CD4-positive, alpha-beta T cell treated with Interleukin-10 for 1 hour (primary cell): ENCODE results near the gene SLC2A2.
"Not testable (repeated sequence)": the region's sequence is repeated elsewhere in the genome, so short reads cannot be mapped to it uniquely, and the experiment has no call there.

Experiments used
- DNase-seq: peaks from one replicate; pipeline ENCODE4 v3.0.0-alpha.2; 2020

Gene SLC2A2

DNA sequence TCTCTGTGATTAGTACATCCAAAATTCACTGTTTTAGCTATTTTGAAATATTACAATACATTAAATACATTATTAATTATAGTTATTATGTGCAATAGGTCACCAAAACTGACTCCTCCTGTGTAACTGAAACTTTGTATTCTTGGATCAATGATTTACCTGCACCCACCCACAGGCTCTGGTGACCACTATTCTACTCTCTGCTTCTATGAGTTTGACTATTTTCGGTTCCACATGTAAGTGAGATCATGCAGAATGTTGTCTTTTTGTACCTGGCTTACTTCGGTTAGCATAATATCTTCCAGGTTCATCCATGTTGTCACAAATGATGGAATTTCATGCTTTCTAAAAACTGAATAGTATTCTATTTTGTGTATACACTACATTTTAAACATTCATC, 43.8 kb downstream of the SLC2A2 start:
- no peak for DNase-seq

DNA sequence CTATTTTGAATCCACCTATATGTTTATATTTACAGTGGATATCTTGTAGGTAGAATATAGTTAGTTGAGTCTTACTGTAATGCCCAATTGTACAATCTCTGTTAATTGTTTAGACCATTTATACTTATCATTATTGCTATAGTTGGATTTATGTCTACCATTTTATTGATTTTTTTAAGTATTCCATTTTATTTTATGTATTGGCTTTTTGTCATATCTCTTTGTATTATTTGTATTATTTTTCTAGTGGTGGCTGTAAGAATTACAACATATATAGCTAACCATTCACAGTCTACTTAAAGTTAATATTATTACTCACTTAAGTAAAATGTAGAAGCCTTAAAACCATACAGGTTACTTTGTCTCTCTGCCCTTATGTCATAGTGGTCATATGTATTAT, 46.1 kb downstream of the SLC2A2 start:
- no peak for DNase-seq

DNA sequence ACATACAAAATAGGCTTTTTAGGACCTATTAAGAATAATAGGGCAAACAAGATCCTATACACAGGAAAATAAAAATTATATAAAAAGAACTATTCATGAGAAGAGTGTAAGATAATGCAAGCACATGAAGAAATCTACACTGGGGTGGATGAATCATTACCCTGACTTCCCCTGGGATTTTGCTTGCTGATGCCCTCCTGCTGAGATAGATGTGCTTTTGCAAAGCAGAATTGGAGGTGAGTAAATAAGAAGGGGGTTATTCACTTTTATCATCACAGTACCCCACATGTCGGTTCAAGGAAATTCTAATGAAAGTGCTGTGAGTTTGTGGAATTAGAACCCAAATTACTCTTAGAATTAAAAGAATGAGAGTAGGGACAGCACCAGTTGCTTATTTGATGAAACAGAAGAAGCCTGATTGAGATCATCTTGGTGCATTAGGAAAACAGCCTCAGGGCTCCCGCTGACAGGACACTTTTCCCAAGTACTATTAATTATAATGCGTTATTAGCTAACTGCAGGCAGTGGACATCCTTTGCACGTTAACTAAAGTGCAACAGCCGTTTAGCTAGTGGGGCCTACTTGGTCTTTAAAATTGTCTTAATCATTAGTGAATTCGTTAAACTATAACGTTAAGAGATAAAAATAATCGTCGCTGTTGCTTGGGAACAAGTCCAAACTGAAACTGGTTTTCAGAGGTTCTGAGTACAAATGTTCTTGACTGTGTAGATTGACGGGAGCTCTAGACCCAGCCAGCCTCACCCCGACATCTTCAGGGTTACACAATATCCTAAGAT, 48.4 kb downstream of the SLC2A2 start:
- DNase-seq: no peak

DNA sequence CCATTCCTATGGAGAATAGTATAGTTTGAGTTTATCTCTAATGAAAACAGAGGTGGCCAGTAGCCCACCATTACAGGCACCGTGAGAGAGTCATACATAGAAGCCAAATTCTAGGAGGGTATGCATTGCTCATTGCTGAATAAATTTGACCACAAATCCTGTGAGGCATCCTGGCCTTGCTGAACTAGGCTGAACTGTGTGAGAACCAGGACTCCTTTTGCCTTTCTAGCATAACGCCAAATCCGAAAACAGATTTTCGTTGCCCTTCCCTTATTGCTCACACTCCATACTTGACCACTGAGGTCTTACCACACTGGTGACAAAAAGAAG, 50.4 kb downstream of the SLC2A2 start:
- DNase-seq: no peak

DNA sequence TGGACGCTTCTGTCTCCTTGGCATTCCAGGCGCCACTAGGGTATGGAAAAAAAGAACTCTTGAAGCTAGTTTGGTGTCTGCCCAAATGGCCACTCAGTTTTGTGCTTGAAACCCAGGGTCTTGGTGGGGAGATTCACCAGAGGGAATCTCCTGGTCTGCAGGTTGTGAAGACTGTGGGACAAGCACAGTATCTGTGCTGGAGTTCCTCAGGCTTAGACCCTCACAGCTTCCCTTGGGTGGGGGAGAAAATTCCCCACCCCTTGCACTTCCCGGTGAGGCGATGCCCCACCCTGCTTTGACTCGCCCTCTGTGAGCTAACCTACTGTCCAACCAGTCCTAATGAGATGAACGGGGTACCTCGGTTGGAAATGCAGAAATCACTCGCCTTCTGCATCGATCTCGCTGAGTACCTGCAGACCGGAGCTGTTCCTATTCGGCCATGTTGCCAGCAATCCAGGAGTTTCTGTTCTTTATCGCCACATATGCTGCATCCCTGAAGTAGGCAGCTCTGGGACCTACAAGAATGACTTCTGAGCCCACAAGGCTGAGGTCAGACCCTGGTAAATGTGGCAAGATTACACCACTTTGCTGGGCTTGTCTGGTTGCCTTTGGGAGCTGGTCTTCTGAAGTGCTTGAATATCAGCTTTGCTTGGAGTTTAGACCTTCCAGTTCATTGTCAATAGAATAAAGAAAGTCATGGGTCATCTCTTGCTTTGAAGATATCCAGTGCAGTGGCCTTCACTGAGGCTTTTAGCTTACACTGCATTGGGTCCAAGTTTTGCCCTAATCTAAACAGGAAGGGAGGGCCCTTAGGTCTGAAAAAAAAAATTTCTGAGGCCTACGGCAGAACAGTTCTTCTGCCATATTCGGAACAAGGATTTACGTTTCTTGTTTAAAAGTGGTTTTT, 51.0 kb downstream of the SLC2A2 start:
- no peak for DNase-seq

DNA sequence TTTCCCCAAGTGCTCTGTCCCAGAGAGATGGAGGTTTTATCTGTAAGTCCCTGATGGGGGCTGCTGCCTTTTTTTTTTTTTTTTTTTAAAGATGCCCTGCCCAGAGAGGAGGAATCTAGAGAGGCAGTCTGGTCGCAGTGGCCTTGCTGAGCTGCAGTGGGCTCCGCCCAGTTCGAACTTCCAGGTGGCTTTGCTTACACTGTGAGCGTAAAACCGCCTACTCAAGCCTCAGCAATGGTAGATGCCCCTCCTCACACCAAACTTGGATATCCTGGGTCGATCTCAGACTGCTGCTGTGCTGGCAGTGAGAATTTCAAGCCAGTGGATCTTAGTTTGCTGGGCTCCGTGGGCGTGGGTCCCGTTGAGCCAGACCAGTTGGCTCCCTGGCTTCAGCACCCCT, 51.6 kb downstream of the SLC2A2 start:
- DNase-seq: no peak

DNA sequence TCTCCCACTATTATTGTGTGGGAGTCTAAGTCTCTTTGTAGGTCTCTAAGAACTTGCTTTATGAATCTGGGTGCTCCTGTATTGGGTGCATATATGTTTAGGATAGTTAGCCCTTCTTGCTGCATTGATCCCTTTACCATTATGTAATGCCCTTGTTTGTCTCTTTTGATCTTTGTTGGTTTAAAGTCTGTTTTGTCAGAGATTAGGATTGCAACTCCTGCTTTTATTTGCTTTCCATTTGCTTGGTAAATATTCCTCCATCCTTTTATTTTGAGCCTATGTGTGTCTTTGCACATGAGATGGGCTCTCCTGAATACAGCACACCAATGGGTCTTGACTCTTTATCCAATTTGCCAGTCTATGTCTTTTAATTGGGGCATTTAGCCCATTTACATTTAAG, 53.6 kb downstream of the SLC2A2 start:
- DNase-seq: not testable (repeated sequence)

DNA sequence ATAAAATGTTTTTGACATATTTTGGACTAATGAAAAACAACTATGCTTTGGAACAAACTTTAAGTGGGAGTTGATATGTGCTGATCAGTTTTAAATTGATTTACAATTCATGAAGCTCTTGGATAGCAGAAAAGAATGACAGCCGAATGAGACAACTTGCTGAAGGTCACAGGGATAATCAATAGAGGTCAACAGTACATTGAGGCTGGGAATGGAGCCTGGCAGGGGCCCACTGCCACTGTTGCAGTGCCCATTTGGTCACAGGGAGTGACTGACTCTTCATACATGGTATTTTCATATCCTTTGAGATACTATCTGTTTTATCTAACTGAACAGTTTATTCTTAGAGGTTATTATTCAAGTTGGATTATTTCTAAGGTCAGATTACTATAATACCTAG, 59.4 kb downstream of the SLC2A2 start:
- no peak for DNase-seq

DNA sequence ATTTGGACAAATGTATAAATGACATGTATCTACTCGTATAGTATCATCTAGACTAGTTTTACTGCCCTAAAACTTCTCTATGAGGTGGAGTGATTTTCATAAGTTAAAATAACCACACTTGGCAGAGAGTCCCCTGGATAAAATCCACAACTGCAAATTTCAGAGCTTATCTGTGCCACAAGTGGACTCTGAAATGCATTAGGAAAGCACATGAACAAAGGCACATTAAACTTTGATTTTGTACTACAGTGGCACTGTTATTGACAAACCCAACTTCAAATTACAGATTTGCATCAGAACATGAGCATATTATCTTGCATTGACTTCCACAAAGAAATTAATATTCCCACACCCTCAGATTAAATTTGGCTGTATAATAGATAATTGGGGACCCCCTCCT, 60.0 kb downstream of the SLC2A2 start:
- DNase-seq: no peak

DNA sequence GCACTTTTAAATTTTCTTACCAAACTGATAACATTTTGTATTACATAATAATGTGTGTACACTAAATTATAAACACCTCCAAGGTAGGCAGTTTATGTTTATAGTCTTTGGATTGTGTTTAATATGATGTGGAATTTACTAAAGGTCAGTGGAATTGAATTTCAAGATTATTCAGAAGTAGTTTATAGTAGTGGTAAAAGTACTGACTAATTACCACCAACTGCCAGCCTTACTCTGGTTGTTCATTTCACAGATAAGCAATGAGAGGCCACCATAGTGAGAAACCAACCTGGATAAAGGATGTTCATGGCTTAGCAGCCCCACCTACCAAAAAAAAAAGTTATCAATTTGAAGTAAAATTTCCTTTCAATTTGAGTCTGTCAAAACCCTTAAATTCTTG, 64.1 kb downstream of the SLC2A2 start:
- no peak for DNase-seq

DNA sequence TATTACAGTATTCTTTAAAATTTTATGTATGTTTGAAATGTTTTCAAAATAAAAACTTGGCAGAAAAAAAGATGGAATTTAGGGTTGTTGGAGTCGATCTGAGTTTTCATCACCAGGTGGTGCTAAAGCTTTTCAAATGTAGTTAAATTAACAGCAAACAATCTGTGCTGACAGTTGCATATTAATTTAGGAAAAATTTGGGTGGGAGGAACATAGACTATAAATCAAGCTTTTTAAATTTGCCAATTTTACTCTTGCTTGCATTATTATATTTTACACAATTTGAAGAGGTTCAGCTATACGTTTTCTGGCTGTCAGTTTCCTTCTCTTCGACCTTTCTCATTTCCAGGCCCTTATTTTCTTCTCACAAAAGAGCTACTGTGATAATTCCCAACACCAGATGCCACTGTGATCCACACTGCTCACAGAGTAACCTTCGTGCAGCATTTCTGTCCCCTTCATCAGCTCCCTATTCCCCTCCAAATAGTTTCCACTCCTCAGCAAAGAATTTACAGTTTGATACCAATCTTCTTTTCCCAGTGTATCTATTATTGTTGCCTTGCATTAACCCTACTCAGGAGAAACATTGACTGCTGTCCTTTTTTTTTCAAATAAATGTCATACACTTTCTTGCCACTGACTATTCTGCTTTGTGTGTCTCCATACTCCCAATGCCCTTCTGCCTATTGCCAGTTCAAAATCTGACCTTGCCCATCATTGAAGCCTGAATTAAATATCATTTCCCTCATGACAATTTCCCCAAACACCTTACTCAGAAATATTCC, 64.7 kb downstream of the SLC2A2 start:
- DNase-seq: peak; percentile 26

DNA sequence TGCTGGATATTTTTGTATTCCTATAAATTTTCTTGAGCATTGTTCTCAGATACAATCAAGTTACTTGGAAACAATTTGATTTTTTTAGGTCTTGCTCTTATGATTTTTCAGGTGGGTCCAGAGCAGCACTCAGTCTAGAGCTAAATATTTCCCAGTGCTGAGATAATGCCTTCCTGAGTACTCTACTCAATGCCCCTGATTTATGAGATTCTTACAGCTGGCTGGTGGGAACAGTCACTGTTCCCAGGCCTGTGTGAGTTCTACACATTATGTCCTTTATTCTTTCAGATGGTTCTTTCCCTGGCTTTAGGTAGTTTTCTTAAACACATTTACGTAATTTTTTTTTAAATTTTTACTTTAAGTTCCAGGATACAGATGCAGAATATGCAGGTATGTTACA, 67.1 kb downstream of the SLC2A2 start:
- no peak for DNase-seq

DNA sequence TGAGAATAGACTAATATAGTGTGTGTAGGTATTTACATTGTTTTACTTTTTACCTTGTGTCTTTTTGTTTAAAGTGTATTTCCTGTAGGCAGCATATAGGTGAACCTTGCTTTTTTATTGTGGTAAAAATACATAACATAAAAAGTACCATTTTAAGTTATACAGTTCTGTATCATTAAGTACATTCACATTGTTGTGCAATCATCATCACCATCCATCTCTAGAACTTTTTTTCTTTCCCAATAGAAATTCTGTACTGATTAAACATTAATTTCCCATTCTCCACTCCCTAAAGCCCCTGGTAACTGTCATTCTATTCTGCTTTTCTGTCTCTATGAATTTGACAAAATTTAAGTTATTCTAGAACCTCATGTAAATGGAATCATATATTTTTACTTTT, 69.9 kb downstream of the SLC2A2 start:
- no peak for DNase-seq

DNA sequence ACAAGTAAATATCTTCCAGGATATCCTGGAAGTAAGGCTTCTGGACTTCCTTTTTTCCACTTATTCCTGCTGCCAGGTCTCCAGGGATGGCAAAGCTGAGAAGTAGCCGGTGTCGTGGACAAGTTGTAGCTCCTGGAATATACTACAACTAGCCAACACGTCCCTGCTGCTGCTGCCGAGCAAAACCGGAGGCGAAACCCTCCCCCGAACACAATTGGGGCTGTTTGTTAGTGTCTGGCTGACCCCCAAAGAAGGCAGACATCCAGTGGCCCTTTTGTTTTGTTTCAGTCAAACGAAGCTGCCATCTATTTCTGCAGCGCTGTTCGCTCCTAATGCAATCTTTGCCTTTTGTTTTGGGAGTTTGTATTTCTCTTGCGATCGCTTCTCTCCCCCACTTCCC, 72.8 kb downstream of the SLC2A2 start:
- DNase-seq: no peak

DNA sequence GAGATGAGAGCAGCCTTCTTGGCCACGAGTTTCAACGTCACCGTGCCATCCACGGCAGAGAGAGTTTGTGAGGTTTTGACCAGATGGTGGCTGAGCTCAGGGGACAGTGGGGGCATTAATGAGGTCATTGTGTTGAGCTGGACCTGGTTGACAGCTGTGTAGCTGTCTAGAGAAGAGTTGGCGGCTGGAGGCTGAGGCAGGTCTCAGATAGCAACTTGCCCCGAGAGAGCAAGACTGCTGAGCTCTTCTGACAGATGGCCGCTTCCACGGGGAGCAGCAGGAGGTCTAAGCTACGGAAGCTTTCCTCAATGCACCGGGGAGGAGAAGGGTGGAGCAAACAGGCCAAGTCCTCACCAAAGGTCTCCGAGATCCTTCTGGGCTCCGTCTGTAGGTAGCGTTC, 73.3 kb downstream of the SLC2A2 start:
- no peak for DNase-seq

DNA sequence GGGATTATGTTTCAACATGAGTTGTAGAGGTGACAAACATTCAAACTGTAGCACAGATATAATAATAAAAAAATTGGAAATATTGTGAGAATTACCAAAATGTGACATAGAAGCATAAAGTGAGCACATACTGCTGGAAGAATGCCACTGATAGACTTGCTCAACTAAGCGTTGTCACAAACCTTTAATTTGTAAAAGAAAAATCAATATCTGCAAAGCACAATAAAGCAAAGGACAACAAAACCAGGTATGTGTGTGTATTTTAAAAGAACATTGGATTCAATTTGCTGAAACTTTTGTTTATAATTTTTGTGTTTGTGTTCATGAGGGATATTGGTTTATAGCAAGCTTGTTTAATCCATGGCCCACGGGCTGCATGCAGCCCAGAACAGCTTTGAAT, 77.3 kb downstream of the SLC2A2 start:
- no peak for DNase-seq

DNA sequence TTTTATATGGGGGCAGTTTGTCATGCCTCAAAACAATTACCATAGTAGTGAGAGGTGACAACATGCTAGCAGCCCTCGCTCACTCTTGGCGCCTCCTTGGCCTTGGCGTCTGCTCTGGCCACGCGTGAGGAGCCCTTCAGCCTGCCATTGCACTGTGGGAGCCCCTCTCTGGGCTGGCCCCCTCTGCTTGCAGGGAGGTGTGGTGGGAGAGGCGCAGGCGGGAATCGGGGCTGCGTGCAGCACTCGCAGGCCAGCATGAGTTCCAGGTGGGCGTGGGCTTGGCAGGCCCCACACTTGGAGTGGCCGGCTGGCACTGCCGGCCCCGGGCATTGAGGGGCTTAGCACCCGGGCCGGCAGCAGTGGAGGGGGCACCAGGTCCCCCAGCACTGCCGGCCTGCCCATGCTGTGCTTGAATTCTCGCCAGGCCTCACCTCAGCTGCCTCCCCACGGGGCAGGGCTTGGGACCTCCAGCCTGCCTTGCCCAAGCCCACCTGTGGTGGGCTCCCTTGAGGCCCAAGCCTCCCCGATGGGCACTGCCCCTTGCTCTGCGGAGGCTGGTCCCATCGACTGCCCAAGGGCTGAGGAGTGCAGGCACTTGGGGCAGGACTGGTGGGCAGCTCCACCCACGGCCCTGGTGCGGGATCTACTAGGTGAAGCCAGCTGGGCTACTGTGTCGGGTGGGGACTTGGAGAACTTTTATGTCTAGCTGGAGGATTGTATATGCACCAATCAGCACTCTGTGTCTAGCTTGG, 79.3 kb downstream of the SLC2A2 start:
- no peak for DNase-seq
